NT2/D1 (cell line): Measurements from ENCODE around the gene SLC24A4.

Source experiments
- SUZ12 ChIP-seq: IDR thresholded peaks from 2 replicates; pipeline ENCODE4 v1.6.1; 2011; ENCODE audit not compliant: insufficient read length, insufficient read depth; ENCODE audit errors: extremely low read depth
- YY1 ChIP-seq: IDR thresholded peaks from 2 replicates; pipeline ENCODE4 v1.6.1; 2011; ENCODE audit not compliant: insufficient read length, insufficient read depth
- ZNF274 ChIP-seq: IDR thresholded peaks from 2 replicates; pipeline ENCODE4 v1.6.1; 2011; ENCODE audit warnings: mild to moderate bottlenecking, low read depth, low read length

GRCh38 chr14:92531106-92531873, 208.3 kb downstream of the SLC24A4 start:
- TF ChIP-seq SUZ12 (no peak), ZNF274 (no peak), YY1 (no peak)
